Spinal cord (tissue), 10 donors: ENCODE results near the gene KPRP. TPM values are rescaled to one million over a fixed set of nuclear protein-coding genes. Genes with fewer than 3 reads are reported as not detected.

Experiments
- DNase-seq, 6 donors: peaks; one replicate each; pipeline versions ENCODE4 v3.0.0 to v3.0.0-alpha.2; 2013 to 2015; ENCODE audit warnings: low spot score in 6 of 6, low read depth in 4 of 6
- H3K27ac ChIP-seq: one replicate; pipeline ENCODE4 v1.5.1; 2013; ENCODE audit warnings: low read depth, low read length, control low read depth
- H3K27me3 ChIP-seq: one replicate; pipeline ENCODE4 v1.6.1; 2013; ENCODE audit warnings: low read length; ENCODE audit not compliant: control insufficient read depth, insufficient read depth
- H3K36me3 ChIP-seq: one replicate; pipeline ENCODE4 v1.6.1; 2013; ENCODE audit warnings: low read length; ENCODE audit not compliant: control insufficient read depth, insufficient read depth
- H3K4me1 ChIP-seq: one replicate; pipeline ENCODE4 v1.6.1; 2013; ENCODE audit warnings: low read length; ENCODE audit not compliant: control insufficient read depth, insufficient read depth
- H3K4me3 ChIP-seq: one replicate; pipeline ENCODE4 v1.5.1; 2013; ENCODE audit warnings: low read depth, low read length, control low read depth
- H3K9me3 ChIP-seq: one replicate; pipeline ENCODE4 v1.6.1; 2013; ENCODE audit warnings: low read length; ENCODE audit not compliant: control insufficient read depth, insufficient read depth
- WGBS: methylation state at CpG from one replicate; pipeline ENCODE4 v1.1.5; 2013; ENCODE audit warnings: missing lambda C conversion rate; ENCODE audit not compliant: insufficient coverage; 5-methylcytosine and 5-hydroxymethylcytosine counted together
- polyA plus RNA-seq, 2 donors: library from polyadenylated mRNA; unstranded; fragments of 120-200 nt; gene quantifications; one replicate each; pipeline ENCODE4 v1.2.1, GENCODE V29; 2013; ENCODE audit not compliant: insufficient read length in 2 of 2
- total RNA-seq, 2 donors: library from RNA; depleted of rRNA in 1 of 2; stranded (reverse); fragments of 120-200 nt in 1 of 2; fragments of >200 nt in 1 of 2; gene quantifications; one replicate each; pipeline versions ENCODE4 v1.2.3 to v1.2.4, GENCODE V29; 2013 to 2014
- donor health status: healthy.

KPRP gene
- total and polyA plus RNA-seq, 4 donors: not detected

GRCh38 chr1:152761609-152762213, 3.9 kb downstream of the KPRP start:
- no peaks in the 10 kb centered on the region for H3K9me3 ChIP-seq
- H3K36me3 ChIP-seq: no peaks in the 10 kb centered on the region
- no peaks in the 10 kb centered on the region for H3K27me3 ChIP-seq
- no peak overlapping the region for H3K4me3 ChIP-seq
- no peaks in the 10 kb centered on the region for H3K4me1 ChIP-seq
- no peak for DNase-seq
- 86% methylated on average over 2 of the region's 3 CpGs for WGBS
- H3K27ac ChIP-seq: no peak overlapping the region

- no peak overlapping the region for H3K27ac ChIP-seq
- no peaks in the 10 kb centered on the region for H3K9me3 ChIP-seq
- WGBS: 62% methylated on average over 5 of the region's 8 CpGs
- H3K27me3 ChIP-seq: no peaks in the 10 kb centered on the region
- no peaks in the 10 kb centered on the region for H3K36me3 ChIP-seq
- no peaks in the 10 kb centered on the region for H3K4me1 ChIP-seq
- DNase-seq: no peak
- H3K4me3 ChIP-seq: no peak overlapping the region
Observed at GRCh38 chr1:152768847-152769533, 11.2 kb downstream of the KPRP start.

- H3K36me3 ChIP-seq: no peaks in the 10 kb centered on the region
- no peaks in the 10 kb centered on the region for H3K27me3 ChIP-seq
- H3K27ac ChIP-seq: no peak overlapping the region
- no peaks in the 10 kb centered on the region for H3K4me1 ChIP-seq
- DNase-seq: no peak
- H3K9me3 ChIP-seq: no peaks in the 10 kb centered on the region
- no CpG with 5 or more reads among the region's 1 CpG for WGBS
- no peak overlapping the region for H3K4me3 ChIP-seq
Observed at GRCh38 chr1:152770411-152770810, 12.6 kb downstream of the KPRP start.

- WGBS: 75% methylated on average over 6 of the region's 6 CpGs
- no peak for DNase-seq
- Histone ChIP-seq H3K4me3 (no peak within 1 kb of the TSS), H3K36me3 (no peaks in the 10 kb centered on the region), H3K27me3 (no peaks in the 10 kb centered on the region), H3K27ac (no peak within 1 kb of the TSS), H3K4me1 (no peaks in the 10 kb centered on the region), H3K9me3 (no peaks in the 10 kb centered on the region)
Observed at GRCh38 chr1:152774875-152775274, 17.1 kb downstream of the KPRP start, which contains the start of gene LCE1F. Gene LCE1F, plus strand, starts transcription at chr1:152775140. Its CDS starts 1,232 bp downstream, at chr1:152776372.

- 90% methylated on average over 11 of the region's 11 CpGs for WGBS
- DNase-seq: no peak
- no peak overlapping the region for H3K4me3 ChIP-seq
- H3K27me3 ChIP-seq: no peaks in the 10 kb centered on the region
- no peaks in the 10 kb centered on the region for H3K36me3 ChIP-seq
- H3K4me1 ChIP-seq: no peaks in the 10 kb centered on the region
- H3K9me3 ChIP-seq: no peaks in the 10 kb centered on the region
- no peak overlapping the region for H3K27ac ChIP-seq
Observed at GRCh38 chr1:152776361-152776760, 18.5 kb downstream of the KPRP start.

- Histone ChIP-seq H3K4me1 (no peaks in the 10 kb centered on the region), H3K36me3 (no peaks in the 10 kb centered on the region), H3K27ac (no peak overlapping the region), H3K9me3 (no peaks in the 10 kb centered on the region), H3K4me3 (no peak overlapping the region), H3K27me3 (no peaks in the 10 kb centered on the region)
- WGBS: 90% methylated on average over 1 of the region's 4 CpGs
- DNase-seq: no peak
Observed at GRCh38 chr1:152777510-152778137, 19.8 kb downstream of the KPRP start.

- WGBS: 86% methylated on average over 1 of the region's 2 CpGs
- Histone ChIP-seq H3K27me3 (no peaks in the 10 kb centered on the region), H3K4me1 (peaks cover 4% of the 10 kb centered on the region), H3K36me3 (no peaks in the 10 kb centered on the region), H3K9me3 (no peaks in the 10 kb centered on the region), H3K4me3 (no peak overlapping the region), H3K27ac (no peak overlapping the region)
- DNase-seq: no peak
Observed at GRCh38 chr1:152783095-152783494, 25.3 kb downstream of the KPRP start.

- Histone ChIP-seq H3K27ac (no peak within 1 kb of the TSS), H3K4me3 (no peak within 1 kb of the TSS), H3K9me3 (no peaks in the 10 kb centered on the region), H3K27me3 (no peaks in the 10 kb centered on the region), H3K36me3 (no peaks in the 10 kb centered on the region), H3K4me1 (peaks cover 4% of the 10 kb centered on the region)
- no peak for DNase-seq
- 32% methylated on average over 2 of the region's 2 CpGs for WGBS
Observed at GRCh38 chr1:152786077-152786476, 28.3 kb downstream of the KPRP start, which contains the start of gene LCE1E. Gene LCE1E, plus strand, starts transcription at chr1:152786257. Its CDS starts 1,043 bp downstream, at chr1:152787300.

- no peaks in the 10 kb centered on the region for H3K36me3 ChIP-seq
- peak in 4 of 6 donors; percentile 7 to 80 (median 25) for DNase-seq
Observed at GRCh38 chr1:152795686-152796085, 37.9 kb downstream of the KPRP start.

More at GRCh38 chr1:152795686-152796085, 37.9 kb downstream of the KPRP start:
- Histone ChIP-seq H3K9me3 (no peaks in the 10 kb centered on the region), H3K27ac (no peak overlapping the region), H3K4me3 (no peak overlapping the region), H3K27me3 (no peaks in the 10 kb centered on the region), H3K4me1 (peaks cover 10% of the 10 kb centered on the region)
- 14% methylated on average over 4 of the region's 4 CpGs for WGBS
